C4-2B (cell line): ENCODE results near the gene ATXN7L2.

Source experiments
- H3K27ac ChIP-seq: fragments of 450-650 bp; 2 replicates; pipeline ENCODE4 v1.5.1; 2017
- CTCF ChIP-seq: fragments of 450-650 bp; conservative IDR thresholded peaks from 2 replicates; pipeline ENCODE4 v1.5.1; 2017; ENCODE audit warnings: mild to moderate bottlenecking
- ZFX ChIP-seq: fragments of 450-650 bp; IDR thresholded peaks from 2 replicates; pipeline ENCODE4 v1.6.1; 2017

The ATXN7L2 gene

GRCh38 chr1:109487261-109487660 is 3.6 kb downstream of the ATXN7L2 start:
- H3K27ac ChIP-seq, result no peak overlapping the region
- no peak for TF ChIP-seq ZFX
- TF ChIP-seq CTCF, result no peak

GRCh38 chr1:109488201-109488600 is 4.5 kb downstream of the ATXN7L2 start:
- no peak overlapping the region for H3K27ac ChIP-seq
- TF ChIP-seq ZFX (no peak), CTCF (no peak; the same call in 1 of the 2 replicates)

GRCh38 chr1:109488696-109489095 is 5.0 kb downstream of the ATXN7L2 start:
- no peak overlapping the region for H3K27ac ChIP-seq
- TF ChIP-seq CTCF (no peak), ZFX (no peak)

GRCh38 chr1:109490029-109490933 is 6.6 kb downstream of the ATXN7L2 start:
- no peak overlapping the region for H3K27ac ChIP-seq
- peak; percentile 83 for TF ChIP-seq CTCF
- TF ChIP-seq ZFX, result no peak

GRCh38 chr1:109490934-109491302 is 7.2 kb downstream of the ATXN7L2 start:
- no peak overlapping the region for H3K27ac ChIP-seq
- TF ChIP-seq ZFX (no peak), CTCF (peak; percentile 53)

GRCh38 chr1:109491372-109491771 is 7.7 kb downstream of the ATXN7L2 start:
- H3K27ac ChIP-seq, result no peak overlapping the region
- TF ChIP-seq CTCF (no peak), ZFX (no peak)

- TF ChIP-seq ZFX (no peak), CTCF (no peak)
- no peak overlapping the region for H3K27ac ChIP-seq
Measured at GRCh38 chr1:109492779-109493178, 9.1 kb downstream of the ATXN7L2 start.
